ENCODE measurements around the gene ZFP3.
"Not testable (repeated sequence)": the region's sequence is repeated elsewhere in the genome, so short reads cannot be mapped to it uniquely, and the experiment has no call there.

Gene ZFP3

DNA sequence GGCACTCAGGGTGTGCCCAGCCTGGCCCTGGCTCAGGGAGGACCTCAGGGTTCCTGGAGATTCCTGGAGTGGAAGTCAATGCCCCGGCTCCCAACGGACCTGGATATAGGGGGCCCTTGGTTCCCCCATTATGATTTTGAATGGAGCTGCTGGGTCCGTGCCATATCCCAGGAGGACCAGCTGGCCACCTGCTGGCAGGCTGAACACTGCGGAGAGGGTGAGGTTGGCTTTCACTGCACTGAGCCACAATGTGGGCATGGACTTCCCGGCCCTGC is 61.1 kb downstream of the ZFP3 start:
- DNase-seq = no peak

DNA sequence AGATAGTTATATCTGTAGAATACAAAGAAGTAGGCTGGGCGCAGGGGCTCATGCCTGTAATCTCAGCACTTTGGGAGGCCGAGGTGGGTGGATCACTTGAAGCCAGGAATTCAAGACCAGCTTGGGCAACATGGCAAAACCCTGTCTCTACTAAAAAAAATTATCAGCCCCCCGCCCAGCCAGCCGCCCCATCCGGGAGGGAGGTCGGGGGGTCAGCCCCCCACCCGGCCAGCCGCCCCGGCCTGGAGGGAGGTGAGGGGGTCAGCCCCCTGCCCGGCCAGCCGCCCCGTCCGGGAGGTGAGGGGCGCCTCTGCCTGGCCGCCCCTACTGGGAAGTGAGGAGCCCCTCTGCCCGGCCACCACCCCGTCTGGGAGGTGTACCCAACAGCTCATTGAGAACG is 64.6 kb downstream of the ZFP3 start:
- not testable (repeated sequence) for DNase-seq

Measured in NCI-H1694 treated with DMSO at 0.1 percent for 48 hours (cell line).